NOMO-1 treated with DMSO at 0.1 percent for 48 hours (cell line): ENCODE data around the gene SETBP1.

Experiments used
- DNase-seq: peaks from one replicate; lab custom pipeline; 2025; ENCODE audit not compliant: unreplicated experiment; lab: John Stamatoyannopoulos, UW

Gene SETBP1

DNA sequence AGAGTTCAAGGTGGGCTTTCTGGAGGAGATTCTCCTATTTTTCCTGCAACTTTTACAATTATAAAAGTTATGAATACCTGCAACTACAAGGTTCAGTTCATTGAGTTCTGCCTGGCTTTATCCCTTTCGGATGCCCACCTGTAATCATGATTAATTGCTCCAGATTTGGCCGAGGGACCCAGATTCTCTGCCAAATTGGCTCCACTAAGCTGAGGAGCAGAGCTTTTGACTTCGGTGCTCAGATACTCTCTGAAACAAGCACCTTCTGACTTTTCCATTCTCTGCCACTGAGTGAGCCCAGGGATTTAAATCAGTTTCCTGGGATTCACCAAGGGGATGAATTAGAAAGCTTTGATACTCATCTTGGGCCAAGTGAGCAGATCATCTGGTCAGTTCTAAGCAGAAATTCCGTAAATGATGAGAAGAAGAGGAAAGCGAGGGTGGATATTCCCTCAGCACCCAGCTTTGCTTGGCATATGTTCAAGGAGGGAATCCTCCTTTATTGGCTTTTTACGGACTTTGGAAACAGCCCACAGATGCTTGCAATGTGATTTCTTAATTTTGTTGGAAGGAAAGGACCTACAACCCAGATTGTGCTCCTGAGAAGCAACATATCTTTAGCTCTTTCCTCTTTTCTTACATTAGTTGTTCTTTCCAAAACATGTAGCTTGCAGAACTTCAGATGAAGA, 179.2 kb downstream of the SETBP1 start:
- no peak for DNase-seq

GRCh38 chr18:44862112-44862511, 181.4 kb downstream of the SETBP1 start:
- DNase-seq = no peak

DNA sequence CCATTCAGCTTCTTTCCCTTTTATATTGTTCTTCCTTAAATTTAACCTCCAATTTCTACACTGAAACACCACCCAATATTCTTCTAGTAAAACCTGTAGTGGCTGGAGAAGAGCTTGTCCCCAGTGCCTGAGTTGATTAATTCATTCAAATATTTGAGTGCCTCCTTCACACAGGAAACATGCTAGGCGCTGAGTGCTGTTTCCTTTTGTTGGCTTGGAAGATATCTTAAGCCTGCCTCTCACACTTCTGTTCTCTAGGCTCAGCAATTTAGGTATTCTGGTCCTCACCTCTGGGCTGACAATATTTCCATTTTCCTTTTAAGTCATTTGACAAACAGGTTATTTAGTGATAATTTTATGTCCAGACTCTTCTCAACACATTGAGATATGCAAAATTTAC, 185.4 kb downstream of the SETBP1 start:
- DNase-seq = no peak

GRCh38 chr18:44869533-44869932, 188.8 kb downstream of the SETBP1 start:
- DNase-seq = no peak

DNA sequence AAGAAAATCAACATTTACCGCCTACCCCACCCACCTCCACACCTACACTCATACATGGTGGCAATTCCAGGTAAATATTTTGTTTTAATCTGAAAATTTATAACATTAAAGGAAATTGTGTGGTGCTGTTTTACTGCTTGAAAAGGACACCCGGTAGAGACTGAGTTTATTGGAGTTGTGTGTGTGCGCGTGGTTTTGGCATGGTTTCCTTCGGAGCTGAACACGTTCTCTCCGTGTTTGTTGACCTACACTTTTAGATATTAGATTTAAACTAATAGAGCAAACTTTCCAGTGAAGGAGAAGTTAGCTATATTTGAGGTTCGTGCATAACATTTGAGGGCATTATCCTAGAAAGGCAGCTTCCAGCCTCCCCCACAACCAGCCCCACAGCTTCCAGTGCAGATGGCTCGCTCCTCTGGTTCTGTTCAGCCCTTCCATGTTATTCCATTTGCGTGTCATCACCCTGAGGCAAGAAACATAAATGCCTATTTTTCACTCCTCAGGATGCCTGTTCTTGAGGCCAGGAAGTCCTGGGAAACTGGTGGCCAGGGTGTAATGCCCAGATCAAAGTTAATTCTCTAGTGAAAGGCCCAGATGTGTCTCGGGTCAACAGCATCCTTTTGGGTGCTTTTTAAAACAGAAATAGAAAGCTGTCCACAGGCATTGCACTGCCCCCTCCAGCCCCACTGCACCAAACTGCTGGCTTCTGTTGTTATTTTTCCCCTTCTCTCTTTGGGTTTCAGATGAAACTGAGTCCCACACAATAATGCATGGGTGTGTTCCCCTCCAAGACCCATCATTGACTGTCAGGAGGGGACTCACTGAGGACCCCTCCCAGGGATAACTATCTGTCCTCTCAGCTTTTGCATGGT, 190.2 kb downstream of the SETBP1 start:
- DNase-seq = no peak

- DNase-seq = no peak
Observed at GRCh38 chr18:44871771-44872170, 191.1 kb downstream of the SETBP1 start.

- DNase-seq = no peak
Observed at GRCh38 chr18:44876024-44876423, 195.3 kb downstream of the SETBP1 start.

GRCh38 chr18:44876755-44877154, 196.1 kb downstream of the SETBP1 start:
- DNase-seq = no peak

DNA sequence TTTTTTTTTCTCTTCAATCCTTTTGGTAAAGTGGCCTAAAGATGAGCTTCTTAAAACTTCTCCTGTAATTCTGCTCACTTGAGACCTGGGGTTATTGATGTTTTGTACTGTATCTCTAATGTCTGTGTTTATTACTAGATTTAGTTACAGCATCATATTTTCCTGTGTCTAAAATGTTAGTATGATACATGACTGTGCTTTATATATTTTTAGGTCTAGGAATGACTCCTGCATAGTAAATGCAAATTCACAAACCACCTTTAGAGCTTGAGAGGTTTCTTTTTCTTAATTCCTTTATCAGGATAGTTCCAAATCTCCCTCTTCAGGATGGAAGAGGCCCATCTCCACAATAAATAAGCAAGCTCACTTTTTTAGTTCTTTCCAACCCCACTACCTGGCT, 197.6 kb downstream of the SETBP1 start:
- no peak for DNase-seq

DNA sequence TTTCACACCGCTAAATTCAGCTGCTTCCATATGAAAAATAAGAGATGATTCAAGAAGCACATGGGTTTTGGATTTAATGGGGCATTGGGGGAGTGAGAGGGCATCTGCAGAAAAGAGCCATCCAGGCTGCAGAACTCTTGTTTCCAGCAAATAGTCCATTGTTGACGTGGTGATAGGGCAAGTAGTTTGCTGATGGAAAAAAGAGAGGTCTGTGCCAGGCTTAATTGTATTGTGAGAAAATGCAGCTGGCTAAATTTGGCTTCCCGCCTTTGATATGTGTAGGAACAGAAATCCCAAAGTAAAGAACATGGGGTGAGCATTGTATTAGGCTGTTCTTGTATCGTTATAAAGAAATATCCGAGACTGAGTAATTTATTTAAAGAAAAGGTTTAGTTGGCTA, 199.5 kb downstream of the SETBP1 start:
- no peak for DNase-seq

- DNase-seq = no peak
Observed at GRCh38 chr18:44881461-44882162, 200.9 kb downstream of the SETBP1 start.

DNA sequence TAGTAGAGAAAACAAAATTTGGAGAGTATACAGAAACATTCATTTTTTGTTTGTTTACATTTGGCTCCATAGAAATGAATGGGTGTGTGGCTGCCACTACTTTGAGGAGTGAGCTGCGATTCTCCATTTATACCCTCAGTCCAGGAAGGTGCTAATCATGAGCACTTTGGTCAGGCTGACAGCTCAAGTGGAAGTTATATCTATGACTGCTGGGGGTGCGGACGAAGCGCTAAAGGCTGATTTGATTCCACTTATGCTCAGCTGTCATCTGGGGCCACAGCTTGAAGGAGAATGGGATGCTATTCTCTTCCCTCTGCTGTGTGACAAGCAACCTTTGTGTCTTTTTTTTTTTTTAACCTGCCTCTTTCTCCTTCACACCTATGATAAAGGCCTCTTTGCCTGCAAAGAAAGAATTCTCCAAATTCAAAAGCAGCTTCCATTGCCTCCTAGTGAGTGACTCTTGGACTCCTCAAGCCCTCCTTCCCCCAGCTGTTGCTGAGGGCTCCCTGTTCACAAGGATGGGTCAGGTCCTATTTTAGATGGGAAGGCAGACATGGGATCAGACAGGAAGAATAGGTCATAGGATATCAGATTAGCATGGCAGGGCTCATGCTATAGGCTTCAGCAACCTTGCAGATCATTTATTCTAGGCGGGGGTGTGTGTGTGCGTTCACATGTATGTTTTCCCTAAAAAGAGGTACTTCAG, 201.6 kb downstream of the SETBP1 start:
- DNase-seq = no peak

DNA sequence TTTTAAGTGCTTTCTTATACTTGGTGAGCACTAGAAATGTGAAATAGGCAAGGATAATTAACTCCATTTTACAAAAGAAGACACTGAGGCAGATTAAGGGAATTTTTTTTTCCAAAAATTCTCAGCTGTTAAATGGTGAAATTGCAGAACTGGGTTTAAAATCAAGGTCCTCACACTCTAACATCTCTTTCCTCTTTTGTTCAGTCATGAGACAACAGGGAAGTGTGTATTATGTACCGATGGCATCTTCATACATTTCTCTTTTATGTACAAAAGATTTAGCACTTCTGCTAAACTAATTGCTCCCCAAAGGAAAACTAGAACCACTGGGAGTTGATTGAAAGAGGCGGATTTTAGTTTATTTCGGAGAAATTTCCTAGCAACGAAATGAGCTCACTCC, 203.0 kb downstream of the SETBP1 start:
- no peak for DNase-seq

DNA sequence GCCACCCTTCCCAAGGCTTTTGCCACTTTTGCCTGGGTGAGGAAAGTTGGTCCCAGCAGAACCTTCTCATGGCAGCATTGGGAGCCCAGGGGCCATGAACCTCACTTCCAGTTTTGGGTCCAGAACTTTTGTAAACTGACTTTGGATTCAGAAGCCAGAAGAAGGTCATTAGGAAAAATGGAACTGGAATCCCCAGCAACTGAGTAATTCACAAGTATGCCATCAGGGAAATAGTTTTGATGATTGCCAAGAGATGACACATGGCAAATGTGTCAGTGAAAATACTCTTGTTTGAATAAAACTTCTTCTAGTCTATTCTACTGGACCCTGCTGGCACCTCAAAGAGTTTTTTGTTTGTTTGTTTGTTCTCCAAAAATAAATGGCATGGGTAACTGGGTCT, 203.7 kb downstream of the SETBP1 start:
- DNase-seq = no peak

- DNase-seq = no peak
Observed at GRCh38 chr18:44885507-44885906, 204.8 kb downstream of the SETBP1 start.

DNA sequence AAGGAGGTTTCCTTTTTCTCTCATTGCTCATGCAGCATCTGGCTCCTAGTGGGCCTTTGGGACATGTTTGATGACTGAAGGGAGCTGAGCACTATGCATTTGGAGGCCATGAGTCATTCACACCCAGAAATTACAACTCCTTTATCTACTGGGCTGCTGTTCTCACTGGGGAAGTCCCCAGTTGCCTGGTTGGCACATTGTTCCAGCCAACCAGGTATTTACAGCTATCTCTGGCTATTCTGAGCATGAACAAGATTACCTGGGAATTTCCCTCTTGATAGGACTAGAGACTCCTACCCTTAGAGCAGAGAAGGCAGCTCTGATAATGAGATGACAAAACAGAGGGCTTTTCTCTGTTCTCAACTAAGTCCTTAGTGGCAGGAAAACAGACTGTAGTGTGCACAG, 206.5 kb downstream of the SETBP1 start:
- no peak for DNase-seq

- peak; percentile 14 for DNase-seq
Observed at GRCh38 chr18:44889111-44889510, 208.4 kb downstream of the SETBP1 start.

DNA sequence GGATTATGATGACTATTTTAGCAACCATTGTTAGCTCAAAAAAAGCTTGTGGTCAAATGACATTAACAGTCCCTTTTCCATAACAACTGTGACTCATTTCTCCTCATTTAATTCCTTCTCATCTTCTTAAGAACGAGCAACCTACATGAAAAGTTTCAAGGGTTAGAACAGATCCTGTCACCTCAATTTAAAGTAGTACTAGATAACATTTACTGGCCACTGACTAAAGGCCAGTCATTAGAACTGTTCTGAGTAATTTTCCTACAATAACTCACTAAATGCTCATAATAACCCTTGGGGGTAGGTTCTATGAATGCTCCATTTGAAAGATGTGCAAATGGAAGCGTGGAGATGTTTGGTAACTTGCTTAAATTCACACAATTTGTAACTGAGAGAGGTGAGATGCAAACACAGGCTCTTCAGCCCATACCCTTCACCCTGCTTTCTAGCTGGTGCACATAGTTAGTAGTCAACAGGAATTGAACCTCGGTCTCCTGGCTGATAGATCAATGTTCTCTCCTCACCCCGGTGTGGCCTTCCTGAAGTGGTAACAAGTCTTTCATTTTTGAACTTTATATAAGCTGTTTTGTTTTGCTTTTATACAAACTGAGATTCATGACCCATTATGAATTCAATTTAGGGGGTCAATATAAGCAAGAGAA, 212.5 kb downstream of the SETBP1 start:
- no peak for DNase-seq

- no peak for DNase-seq
Observed at GRCh38 chr18:44893966-44894365, 213.3 kb downstream of the SETBP1 start.

- peak; percentile 44 for DNase-seq
Observed at GRCh38 chr18:44895176-44895798, 214.6 kb downstream of the SETBP1 start.
